ENCODE results near the gene GUCY1A2.
"Not testable (repeated sequence)": the region's sequence is repeated elsewhere in the genome, so short reads cannot be mapped to it uniquely, and the experiment has no call there.

The GUCY1A2 gene, protein sequence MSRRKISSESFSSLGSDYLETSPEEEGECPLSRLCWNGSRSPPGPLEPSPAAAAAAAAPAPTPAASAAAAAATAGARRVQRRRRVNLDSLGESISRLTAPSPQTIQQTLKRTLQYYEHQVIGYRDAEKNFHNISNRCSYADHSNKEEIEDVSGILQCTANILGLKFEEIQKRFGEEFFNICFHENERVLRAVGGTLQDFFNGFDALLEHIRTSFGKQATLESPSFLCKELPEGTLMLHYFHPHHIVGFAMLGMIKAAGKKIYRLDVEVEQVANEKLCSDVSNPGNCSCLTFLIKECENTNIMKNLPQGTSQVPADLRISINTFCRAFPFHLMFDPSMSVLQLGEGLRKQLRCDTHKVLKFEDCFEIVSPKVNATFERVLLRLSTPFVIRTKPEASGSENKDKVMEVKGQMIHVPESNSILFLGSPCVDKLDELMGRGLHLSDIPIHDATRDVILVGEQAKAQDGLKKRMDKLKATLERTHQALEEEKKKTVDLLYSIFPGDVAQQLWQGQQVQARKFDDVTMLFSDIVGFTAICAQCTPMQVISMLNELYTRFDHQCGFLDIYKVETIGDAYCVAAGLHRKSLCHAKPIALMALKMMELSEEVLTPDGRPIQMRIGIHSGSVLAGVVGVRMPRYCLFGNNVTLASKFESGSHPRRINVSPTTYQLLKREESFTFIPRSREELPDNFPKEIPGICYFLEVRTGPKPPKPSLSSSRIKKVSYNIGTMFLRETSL

DNA sequence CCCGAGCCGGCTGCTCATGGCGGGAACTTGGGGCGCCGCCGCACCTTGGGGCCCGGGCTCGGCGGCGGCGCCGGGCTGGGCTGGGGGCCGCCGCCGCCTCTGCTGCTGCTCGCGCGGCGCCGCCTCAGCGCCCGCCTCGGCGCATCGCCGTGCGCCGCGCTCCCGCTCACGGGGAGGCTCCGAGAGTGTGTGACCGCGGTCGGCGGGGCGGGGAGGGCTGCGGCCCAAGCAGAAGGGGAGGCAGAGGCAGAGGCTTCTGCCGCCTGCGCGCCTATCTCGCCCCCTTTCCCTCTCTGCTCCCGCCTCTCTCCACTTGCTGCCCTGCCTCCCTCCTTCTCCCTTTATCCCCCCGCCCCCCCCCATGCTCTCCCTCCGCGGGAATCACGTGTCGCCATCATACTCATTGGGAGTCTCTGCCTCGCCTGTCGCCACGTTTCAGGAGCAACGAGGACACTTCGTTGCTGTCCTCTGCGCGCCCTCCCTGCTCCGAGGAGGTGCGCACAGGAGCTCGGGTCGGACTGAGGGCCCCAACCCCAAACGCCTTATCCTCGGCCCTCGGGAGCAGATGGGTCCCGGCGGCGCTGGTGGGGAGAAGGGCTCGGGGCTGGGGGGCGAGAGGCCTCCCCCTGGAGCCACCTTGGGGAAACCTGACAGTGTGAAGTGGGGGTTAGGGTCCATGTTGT is at the start of gene GUCY1A2:
Gene GUCY1A2, minus strand, starts transcription at position 258 of the 683 bp plus-strand sequence. CDS start 421 bp downstream, outside the sequence.
- no peak for DNase-seq

DNA sequence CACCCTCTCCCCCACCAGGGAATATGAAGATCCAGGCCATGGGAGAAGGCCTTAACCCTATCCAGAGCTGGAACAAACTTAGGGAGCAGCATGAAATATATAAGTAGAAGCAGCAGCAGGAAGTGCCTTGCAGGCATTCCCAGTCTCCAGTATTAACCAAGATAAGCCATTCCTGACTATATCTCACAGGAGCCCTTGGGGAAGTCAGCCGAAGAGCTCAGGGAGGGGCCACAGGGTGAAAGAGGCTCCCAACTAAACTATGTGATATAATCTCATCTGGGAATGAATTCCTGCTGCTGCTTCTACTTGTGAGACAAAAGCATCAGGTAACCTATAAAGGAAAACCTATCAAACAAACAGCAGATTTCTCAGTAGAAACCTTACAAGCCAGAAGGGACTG is 36.1 kb upstream of the GUCY1A2 start:
- DNase-seq, result no peak

DNA sequence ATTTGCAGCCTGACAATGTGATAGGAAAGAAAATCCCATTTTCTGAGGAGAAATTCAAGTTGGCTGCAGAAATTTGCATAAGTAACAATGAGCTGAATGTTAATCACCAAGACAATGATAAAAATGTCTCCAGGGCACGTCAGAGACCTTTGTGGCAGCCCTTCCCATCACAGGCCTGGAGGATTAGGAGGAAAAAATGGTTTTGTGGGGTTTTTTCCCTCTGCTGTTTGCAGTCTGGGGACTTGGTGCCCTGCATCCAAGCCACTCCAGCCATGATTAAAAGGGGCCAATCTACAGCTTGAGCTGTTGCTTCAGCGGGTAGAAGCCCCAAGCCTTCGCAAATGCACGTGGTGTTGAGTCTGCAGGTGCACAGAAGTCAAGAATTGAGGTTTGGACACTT is 33.1 kb upstream of the GUCY1A2 start:
- not testable (repeated sequence) for DNase-seq

DNA sequence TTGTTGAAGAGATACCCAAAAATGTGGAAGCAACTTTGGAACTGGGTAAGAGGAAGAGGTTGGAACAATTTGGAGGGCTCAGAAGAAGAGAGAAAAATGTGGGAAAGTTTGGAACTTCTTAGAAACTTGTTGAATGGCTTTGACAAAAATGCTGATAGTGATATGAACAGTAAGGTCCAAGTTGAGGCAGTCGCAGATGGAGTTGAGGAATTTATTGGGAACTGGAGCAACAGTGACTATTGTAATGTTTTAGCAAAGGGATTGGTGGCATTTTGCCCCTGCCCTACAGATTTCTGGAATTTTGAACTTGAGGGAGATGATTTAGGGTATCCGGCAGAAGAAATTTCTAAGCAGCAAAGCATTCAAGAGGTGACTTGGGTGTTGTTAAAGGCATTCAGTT is 32.6 kb upstream of the GUCY1A2 start:
- DNase-seq, result not testable (repeated sequence)

DNA sequence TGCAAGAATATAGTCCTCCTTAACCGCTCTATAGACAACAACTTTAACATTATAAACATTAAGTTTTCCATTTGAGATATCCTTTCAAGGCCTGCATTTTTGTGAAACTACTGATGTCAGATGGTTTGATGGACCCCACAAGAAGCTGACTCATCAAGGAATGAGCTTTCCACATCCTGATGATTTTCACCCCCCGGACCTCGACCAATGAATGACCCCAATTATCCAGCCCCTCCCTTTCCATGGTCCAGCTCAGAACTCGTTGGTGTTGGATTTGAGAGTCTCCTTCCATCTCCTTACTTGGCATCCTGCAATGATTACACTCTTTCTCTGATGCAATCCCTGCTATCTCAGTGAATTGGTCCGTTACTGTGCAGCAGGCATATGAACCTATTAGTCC is 31.8 kb upstream of the GUCY1A2 start:
- no peak for DNase-seq

DNA sequence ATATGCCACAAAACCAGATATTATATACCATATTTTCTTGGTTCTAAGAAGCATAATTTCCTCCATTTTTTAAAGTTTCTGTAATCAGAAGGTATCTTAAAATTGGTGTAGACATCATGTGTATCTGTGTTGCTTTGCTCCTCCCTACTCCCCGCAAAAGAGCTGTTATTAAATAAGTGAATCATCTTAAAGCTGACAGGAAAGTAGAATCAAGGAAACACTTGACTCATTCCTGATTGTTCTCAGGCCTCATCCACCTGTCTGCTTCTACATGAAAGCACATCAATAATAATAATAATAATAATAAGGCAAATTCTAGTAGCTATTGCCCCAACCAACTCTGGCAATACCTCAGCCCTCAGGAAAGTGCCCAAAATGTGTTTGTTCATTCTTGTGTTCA is 26.2 kb upstream of the GUCY1A2 start:
- DNase-seq, result no peak

DNA sequence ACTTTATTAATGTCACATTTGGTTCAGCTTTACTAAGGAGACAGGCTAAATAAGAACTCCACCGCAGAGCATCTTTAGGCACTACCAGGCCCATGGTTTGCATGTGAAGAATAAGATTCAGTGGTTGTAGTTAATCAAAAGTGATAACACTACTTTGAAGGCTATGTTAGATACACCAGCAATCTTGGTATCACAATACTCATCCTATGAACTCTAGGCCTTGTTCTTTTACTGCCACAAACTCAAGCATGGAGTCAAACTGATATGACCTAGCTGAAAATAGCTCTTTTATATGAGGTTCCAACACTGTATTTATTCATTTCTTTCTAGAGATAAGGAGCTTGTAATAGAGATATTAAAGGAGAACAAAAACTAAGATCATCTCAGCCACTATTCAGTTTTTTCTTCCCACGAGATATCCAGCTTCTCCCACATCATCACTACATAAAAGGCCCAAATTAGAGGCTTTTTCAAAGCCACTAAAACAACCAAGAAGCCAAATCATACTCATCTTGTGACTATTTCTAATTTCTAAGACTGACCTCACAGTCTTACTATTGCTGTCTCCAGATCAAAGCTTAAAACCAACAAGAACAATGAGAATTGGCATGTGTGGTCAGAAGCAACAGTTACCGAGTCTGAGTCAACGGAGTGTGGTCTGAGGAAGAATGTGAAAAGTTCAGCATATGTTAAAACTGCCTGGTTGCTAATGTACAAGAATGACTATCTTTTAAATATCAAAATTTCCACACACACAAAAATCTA is 25.1 kb upstream of the GUCY1A2 start:
- DNase-seq, result no peak

DNA sequence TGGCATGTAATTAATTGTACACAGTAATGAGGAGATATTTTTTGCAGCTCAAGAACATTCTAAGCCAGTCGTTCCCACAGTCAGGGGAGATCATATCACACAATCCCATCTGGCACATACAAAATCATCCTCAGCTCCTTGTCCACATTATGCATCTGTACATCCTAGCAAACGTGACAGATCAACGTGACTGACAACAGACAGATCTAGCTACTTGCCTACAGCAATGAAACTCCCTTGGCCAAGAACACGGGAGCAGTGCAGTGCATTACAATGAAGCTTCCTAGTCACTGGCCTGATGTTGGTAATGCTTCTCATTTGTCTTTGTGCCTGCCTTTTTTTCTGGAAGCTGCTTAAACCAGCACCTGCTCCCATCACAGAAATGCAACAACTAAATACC is 24.5 kb upstream of the GUCY1A2 start:
- DNase-seq, result no peak

DNA sequence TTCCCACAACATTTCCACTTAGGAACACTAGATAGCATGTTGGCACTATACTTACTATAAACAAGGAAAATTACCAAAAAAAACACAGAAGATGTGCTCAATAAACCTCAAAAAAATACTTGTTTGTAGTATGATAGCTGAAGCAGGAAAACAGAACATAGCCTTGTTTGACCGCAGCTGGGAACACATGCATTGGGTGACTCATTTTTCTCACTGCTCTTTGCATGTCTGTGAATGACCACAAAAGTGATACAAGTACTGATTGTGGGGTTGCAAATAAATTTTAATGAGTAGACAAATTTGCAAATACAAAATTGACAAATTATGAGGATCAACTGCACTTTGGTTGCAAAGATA is 22.8 kb upstream of the GUCY1A2 start:
- no peak for DNase-seq

DNA sequence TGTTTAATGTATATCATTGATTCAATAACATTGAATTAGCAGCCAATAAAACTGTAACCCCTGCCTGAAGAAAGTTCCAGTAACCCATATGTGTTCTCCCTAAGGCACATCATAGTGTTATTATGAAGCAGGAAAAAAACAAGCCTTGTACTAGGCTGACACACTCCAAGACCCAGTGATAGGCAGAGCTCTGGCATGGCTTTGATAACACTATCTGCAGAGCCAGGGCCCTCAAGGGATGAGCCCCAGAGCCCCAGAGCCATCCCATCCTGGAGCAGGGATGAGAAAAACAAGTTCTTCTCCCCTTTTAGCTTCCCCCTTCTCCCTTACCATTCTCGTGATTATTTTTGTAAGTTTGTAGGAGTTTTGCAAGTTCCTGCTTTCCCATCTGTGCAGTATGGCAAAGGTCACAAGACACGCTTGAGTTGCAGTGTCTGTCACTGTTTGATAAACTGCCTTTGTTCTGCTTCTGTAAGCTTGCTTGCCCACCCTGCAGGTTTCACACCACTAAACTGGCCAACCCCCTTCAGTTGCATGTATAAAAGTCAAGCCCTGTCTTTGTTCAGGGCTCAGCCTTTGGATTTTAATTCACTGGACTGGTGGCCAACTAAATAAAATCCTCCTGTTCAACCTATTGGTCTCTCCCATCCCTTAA is 22.3 kb upstream of the GUCY1A2 start:
- no peak for DNase-seq

DNA sequence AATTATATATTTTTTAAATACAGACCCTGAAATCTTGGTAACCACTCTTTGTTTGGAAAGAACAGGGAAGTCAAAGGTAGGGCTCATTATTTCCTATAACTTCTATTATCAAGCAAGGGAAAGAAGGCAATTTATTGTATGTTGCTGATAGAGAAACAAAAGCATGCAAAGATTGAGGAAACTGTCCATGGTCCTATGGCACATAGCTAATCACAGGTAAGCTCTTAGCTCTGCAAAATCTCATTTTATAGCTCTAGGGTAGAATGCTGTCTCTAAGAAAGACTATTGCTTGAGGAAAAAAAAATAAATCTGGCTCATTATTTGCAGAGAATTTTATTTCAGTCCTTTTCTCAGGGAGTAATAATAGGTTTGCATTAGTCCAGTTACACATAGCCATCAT is 7.4 kb upstream of the GUCY1A2 start:
- DNase-seq, result no peak

DNA sequence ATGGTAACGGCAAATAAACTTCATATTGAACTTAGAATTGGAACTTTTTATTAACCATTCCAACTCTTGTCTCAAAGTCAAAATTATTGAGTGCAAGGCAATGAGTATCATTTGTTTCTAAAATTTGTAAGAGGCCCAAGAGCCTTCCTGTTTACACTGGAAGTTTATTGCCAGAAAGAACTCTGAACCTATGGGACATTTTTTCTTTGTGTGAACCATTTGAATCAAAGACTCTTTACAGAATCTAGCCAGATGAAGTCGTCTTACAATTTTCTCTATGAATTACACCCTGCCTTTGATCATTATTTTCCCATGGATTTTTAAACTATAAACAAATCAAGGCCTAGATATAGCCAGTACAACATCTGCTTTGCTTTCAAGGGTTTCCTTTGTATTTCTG is 2.3 kb upstream of the GUCY1A2 start:
- no peak for DNase-seq

DNA sequence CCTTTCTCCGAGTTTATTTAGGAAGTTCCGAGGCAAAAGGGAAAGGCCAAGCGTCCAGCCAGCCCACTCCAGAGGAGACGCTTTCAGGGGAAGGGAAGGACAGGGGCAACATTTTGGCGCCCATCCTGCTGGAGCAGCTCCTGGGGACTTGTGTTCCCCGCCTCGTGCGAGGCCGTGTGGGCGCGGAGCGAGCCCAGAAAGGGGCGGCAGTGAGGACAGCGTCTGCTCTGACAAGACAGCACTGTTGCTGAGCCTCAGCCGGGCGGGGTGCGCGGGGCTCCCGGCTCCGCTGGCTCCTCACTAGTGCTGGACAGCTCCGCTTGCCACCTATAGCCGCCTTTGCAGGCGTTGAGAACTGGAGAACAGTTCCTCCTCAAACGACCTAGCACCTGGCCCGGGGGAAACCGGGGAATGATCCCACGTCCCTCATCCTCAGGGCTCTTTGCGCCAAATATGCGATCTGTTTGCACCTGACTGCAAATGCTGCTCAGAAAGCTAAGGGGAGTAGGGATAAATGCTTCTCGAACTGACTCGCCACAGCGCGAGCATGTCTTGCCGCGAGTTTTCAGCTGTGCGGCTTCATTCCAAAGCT is 722 bp upstream of the GUCY1A2 start:
- DNase-seq, result no peak

DNA sequence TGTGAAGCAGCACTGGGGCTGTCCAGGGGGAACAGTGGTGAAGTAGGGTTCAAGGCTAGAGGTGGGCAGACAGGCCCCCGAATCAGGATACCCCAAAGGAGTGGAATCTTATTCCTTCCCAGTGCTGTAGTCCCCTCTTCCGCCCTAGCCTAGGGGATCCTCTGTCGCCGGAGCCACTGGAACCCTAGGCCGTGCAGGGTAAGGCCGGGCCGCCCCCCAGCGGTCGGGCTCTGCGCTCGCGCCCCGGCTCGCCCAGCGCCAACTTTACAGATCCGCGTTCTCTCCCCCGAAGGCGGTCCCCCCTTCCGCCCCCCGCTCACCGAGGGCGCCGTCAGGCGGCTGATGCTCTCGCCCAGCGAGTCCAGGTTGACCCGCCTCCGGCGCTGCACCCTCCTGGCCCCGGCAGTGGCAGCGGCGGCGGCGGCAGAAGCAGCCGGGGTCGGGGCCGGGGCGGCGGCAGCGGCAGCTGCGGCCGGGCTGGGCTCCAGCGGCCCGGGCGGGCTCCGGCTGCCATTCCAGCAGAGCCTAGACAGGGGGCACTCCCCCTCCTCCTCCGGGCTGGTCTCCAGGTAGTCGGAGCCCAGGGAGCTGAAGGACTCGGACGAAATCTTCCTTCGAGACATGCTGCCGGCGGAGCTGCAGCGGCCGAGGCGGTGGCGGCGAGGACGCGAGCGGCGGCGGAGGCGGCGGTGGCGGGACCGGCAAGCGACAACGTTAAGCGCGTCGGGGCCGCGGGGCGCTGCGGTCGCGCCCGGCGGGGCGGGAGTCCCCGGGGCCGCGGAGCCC is 650 bp downstream of the GUCY1A2 start:
- no peak for DNase-seq

DNA sequence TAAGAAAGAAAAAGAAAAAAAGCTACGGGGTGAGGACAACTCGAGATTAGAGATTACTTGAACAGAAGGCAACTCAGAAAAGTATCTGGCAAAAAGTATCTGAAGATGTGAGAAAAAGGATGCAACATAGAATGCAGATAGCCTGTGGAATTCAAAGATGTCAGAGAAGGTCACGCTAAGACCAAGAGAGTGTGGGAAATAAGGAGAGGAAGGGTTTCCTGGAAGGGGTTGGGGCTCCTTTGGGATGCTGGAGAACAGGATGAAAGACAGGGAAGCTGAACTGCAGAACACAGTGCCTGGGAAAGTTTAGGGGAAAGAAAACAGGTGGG is 1.2 kb downstream of the GUCY1A2 start:
- DNase-seq, result no peak

DNA sequence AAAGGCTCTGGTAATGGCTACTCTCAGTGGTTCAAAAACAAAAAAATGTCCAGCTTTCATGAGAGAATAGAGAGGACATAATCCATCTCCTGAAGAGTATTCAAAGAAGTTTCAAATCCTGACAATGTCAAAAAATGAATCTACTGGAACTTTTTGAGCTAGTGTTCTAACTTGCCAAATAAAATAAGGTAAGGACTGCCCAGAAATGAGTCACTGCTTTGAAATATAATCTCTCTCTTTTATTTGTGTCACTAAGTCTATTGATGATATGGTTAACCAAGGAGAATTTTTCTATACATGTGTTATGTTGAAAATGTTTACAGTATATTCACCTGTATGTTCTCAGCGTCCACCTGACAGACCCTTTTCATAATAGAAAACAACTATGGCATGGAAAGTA is 3.4 kb downstream of the GUCY1A2 start:
- DNase-seq, result no peak

DNA sequence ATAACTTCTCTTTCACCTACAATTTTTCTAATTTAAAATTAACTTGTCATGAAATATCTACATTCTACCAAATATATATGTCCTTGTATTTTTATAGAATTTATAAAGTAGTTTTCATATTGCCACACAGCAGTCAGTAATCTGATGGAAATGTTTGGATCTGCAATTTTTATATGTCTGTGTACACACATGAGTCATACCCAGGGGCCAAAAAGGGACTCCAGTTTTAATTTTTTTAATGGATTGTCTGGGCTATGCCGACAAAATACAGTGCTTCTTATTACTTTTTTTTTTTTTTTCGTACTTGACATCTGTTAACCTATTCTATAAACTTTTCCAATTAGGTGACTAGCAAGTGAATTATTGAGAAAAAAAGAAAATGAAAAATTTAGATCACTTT is 6.3 kb downstream of the GUCY1A2 start:
- no peak for DNase-seq

DNA sequence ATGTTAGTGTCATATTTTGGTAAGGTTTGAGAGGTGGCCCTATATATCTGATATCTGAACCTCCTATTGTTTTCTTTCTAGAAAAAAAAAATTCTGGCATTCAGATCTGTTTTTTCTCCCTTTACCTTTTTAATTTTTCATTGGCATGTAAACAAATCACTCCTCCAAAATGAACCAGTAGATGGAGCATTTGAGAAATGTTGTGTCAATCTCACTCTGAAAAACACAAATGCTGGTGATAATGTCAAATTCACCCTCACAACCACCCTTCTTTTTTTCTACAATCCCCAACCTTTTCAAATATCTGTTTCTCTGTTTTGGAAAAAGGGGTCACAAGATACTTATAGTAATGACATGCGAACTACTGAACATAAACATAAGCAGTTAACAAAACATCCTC is 9.1 kb downstream of the GUCY1A2 start:
- no peak for DNase-seq

DNA sequence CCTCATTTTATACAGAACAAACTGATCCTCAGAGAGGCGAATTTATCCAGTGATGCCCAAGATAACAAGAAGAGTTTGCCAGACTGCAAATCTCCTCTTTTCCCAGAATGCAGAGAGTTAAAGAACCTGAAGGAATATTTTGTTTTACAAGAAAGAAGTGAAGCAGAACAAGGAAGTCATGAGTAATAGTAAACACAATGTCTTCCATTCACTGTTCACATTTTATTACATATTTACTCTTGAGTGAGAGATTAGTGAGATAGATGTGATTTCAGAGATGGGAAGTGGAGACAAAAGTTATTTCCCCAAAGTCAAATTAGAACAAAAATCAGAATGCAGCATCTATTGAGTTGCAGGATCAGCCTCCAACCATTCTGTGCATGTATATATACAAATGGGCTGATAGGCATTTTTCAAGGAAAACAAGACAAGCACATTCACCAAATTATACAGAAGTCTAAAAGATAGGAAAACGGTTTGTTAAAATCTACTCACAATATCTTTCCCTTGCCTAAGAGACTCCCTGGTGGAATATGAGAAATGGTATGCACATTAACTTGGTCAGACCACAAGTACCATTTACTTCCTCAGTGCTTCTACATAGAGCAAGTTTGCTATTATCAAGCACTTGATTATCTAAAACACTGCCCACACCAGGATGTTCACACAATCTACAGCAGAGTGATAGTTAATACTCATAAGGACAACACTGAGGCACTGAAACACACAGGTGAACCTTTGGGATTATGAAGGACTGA is 12.0 kb downstream of the GUCY1A2 start:
- DNase-seq, result no peak

DNA sequence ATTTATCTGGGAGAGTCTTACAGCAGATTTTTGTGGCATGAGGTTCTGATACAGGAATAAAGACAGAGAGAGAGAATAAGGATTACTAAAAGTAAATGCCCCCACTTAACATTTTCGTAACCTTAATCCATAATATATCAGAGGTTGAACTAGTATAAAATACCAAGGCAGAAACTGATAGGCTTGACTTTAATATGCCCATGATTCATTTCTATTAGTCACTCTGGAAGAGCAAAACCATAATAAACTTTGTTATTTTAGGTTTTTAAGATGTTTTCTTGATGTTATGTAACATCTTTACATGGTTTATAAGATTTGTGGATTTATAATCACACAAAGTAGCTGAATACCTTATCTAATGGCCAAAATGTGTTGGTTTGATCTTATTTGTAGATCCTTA is 19.1 kb downstream of the GUCY1A2 start:
- DNase-seq, result no peak

DNA sequence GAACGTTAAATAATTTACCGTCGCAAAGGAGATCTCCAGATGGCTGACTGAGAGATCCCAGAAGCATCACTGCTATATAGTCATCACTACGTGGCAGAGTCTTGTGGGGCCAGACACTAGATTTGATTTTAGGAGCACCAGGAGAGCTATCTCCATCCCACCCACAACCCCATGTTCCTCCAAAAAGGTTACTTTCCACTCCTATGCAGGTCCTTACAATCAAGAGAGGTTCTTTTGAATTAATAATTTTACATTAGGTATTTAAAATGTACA is 19.4 kb downstream of the GUCY1A2 start:
- no peak for DNase-seq

Data from activated gamma-delta T cell treated with Interleukin-2 at 50 U/mL for 16 hours (primary cell).